ENCODE data around the gene WFDC11.
"Not testable (repeated sequence)": the region's sequence is repeated elsewhere in the genome, so short reads cannot be mapped to it uniquely, and the experiment has no call there.

DNA sequence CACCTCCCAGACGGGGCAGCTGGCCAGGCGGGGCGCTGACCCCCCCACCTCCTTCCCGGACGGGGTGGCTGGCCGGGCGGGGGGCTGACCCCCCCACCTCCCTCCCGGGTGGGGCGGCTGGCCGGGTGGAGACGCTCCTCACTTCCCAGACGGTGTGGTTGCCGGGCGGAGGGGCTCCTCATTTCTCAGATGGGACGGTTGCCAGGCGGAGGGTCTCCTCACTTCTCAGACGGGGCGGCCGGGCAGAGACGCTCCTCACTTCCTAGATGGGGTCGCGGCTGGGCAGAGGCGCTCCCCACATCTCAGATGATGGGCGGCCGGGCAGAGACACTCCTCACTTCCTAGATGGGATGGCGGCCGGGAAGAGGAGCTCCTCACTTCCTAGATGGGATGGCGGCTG is 24.2 kb downstream of the WFDC11 start:
- TF ChIP-seq, protein P1, sequence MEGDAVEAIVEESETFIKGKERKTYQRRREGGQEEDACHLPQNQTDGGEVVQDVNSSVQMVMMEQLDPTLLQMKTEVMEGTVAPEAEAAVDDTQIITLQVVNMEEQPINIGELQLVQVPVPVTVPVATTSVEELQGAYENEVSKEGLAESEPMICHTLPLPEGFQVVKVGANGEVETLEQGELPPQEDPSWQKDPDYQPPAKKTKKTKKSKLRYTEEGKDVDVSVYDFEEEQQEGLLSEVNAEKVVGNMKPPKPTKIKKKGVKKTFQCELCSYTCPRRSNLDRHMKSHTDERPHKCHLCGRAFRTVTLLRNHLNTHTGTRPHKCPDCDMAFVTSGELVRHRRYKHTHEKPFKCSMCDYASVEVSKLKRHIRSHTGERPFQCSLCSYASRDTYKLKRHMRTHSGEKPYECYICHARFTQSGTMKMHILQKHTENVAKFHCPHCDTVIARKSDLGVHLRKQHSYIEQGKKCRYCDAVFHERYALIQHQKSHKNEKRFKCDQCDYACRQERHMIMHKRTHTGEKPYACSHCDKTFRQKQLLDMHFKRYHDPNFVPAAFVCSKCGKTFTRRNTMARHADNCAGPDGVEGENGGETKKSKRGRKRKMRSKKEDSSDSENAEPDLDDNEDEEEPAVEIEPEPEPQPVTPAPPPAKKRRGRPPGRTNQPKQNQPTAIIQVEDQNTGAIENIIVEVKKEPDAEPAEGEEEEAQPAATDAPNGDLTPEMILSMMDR (conservative IDR thresholded peaks at IDR 0.05 in 1 of 2, IDR thresholded peaks at IDR 0.05 in 1 of 2; ENCODE audit: low read depth in 1 of 2, low read length in 2 of 2) = not testable (repeated sequence)
- TF ChIP-seq EZH2 (IDR thresholded peaks at IDR 0.05; ENCODE audit: low read length, missing control alignments) = not testable (repeated sequence)

Measured in fibroblast of lung (primary cell).